H1 (cell line): Measurements from ENCODE around the gene PREB. TPM values are rescaled to one million over a fixed set of nuclear protein-coding genes. Genes with fewer than 3 reads are reported as not detected.

ENCODE experiments used
- CTCF ChIA-PET: fragments of 300-600 bp; sonication (Branson Sonifier 250); formaldehyde crosslinking; loops from one replicate; lab custom pipeline; 2021; ENCODE audit not compliant: partially characterized antibody; lab: Charles Lee
- POLR2A ChIA-PET: fragments of 300-600 bp; sonication (Branson Sonifier 250); formaldehyde crosslinking; loops from one replicate; lab custom pipeline; 2021; ENCODE audit warnings: inconsistent platforms; ENCODE audit not compliant: partially characterized antibody; lab: Charles Lee
- DNase-seq, 2 experiments: peaks; one replicate each; pipeline versions ENCODE4 v3.0.0 to v3.0.0-alpha.2; 2010 to 2022; ENCODE audit warnings: low spot score in 2 of 2, low read depth in 1 of 2, mixed read lengths in 1 of 2
- FAIRE-seq: peaks from 2 replicates; lab custom pipeline; 2011; peaks lifted over from hg19 to GRCh38; lab: Jason Lieb, UNC
- H2AFZ ChIP-seq: 2 replicates; pipeline ENCODE4 v1.8.1; 2012; ENCODE audit warnings: low read length, inconsistent platforms
- H2AK5ac ChIP-seq: 2 replicates; pipeline ENCODE4 v1.6.1; 2013; ENCODE audit warnings: low read depth, low read length
- H2BK120ac ChIP-seq: replicated peaks from 2 replicates; pipeline ENCODE3; 2013; ENCODE audit warnings: low read depth, low read length, inconsistent platforms
- H2BK12ac ChIP-seq: 2 replicates; pipeline ENCODE4 v1.6.1; 2013; ENCODE audit warnings: low read depth, low read length
- H2BK15ac ChIP-seq: 2 replicates; pipeline ENCODE4 v1.6.1; 2013; ENCODE audit warnings: low read length
- H2BK20ac ChIP-seq: 2 replicates; pipeline ENCODE4 v1.6.1; 2013; ENCODE audit warnings: low read length
- H2BK5ac ChIP-seq: 2 replicates; pipeline ENCODE4 v1.6.1; 2013; ENCODE audit warnings: low read depth, low read length
- H3K14ac ChIP-seq: 2 replicates; pipeline ENCODE4 v1.6.1; 2013; ENCODE audit warnings: inconsistent platforms; ENCODE audit not compliant: insufficient read length
- H3K18ac ChIP-seq: 2 replicates; pipeline ENCODE4 v1.6.1; 2013; ENCODE audit warnings: low read length; ENCODE audit errors: extremely low read depth
- H3K23ac ChIP-seq: 2 replicates; pipeline ENCODE4 v1.6.1; 2013; ENCODE audit warnings: inconsistent platforms; ENCODE audit not compliant: insufficient read length
- H3K23me2 ChIP-seq: 2 replicates; pipeline ENCODE4 v1.6.1; 2013; ENCODE audit warnings: low read depth, low read length
- H3K27ac ChIP-seq: 2 replicates; pipeline ENCODE4 v1.6.1; 2011; ENCODE audit warnings: low read depth, low read length, inconsistent platforms
- H3K27me3 ChIP-seq, 4 experiments: replicated peaks in 1 of 4; 1 replicate in 1 of 4; 2 replicates in 3 of 4; pipeline versions ENCODE4 v1.6.1 to v1.8.1; 2011 to 2013; ENCODE audit warnings: low read length in 3 of 4, mild to moderate bottlenecking in 3 of 4, inconsistent platforms in 2 of 4, mixed read lengths in 2 of 4, moderate library complexity in 1 of 4; ENCODE audit not compliant: control insufficient read depth in 3 of 4, insufficient read depth in 3 of 4; ENCODE audit errors: extremely low read depth in 1 of 4
- H3K36me3 ChIP-seq, 4 experiments: 2 replicates each; pipeline versions ENCODE4 v1.6.1 to v1.8.1; 2011 to 2013; ENCODE audit warnings: mild to moderate bottlenecking in 4 of 4, low read length in 3 of 4, moderate library complexity in 2 of 4, control low read depth in 1 of 4, inconsistent platforms in 1 of 4; ENCODE audit not compliant: insufficient read depth in 4 of 4, control insufficient read depth in 2 of 4
- H3K4ac ChIP-seq: replicated peaks from 2 replicates; pipeline ENCODE3; 2013; ENCODE audit warnings: low read length, low read depth, mixed read lengths, inconsistent platforms; ENCODE audit not compliant: insufficient read length
- H3K4me1 ChIP-seq, 4 experiments: replicated peaks in 1 of 4; 1 replicate in 1 of 4; 2 replicates in 3 of 4; pipeline versions ENCODE4 v1.6.1 to v1.8.1; 2011 to 2013; ENCODE audit warnings: low read length in 3 of 4, inconsistent platforms in 2 of 4, mixed read lengths in 1 of 4; ENCODE audit not compliant: insufficient read depth in 4 of 4, control insufficient read depth in 3 of 4
- H3K4me2 ChIP-seq, 2 experiments: 2 replicates each; pipeline versions ENCODE4 v1.6.1 to v1.8.1; 2011 to 2013; ENCODE audit warnings: low read depth in 2 of 2, low read length in 2 of 2, control low read depth in 1 of 2, inconsistent platforms in 1 of 2, mild to moderate bottlenecking in 1 of 2; ENCODE audit not compliant: insufficient read depth in 1 of 2
- H3K4me3 ChIP-seq, 4 experiments: fragments of 200-600, 300-600 bp in 1 of 4; sonication (generic), shearing (Covaris generic), sonication (Bioruptor Twin) in 1 of 4; 2 replicates each; pipeline versions ENCODE4 v1.5.1 to v1.8.1; 2011 to 2016; ENCODE audit warnings: low read length in 4 of 4, low read depth in 3 of 4, control low read depth in 2 of 4, inconsistent platforms in 2 of 4, mild to moderate bottlenecking in 2 of 4, mixed read lengths in 1 of 4, moderate library complexity in 1 of 4; ENCODE audit not compliant: insufficient read depth in 2 of 4; ENCODE audit errors: extremely low read depth in 1 of 4
- H3K56ac ChIP-seq: replicated peaks from 2 replicates; pipeline ENCODE3; 2013; ENCODE audit warnings: low read depth, mild to moderate bottlenecking, mixed read lengths, low read length, inconsistent platforms; ENCODE audit not compliant: insufficient read length
- H3K79me1 ChIP-seq: 2 replicates; pipeline ENCODE4 v1.6.1; 2013; ENCODE audit warnings: low read depth, low read length, control low read depth
- H3K79me2 ChIP-seq, 2 experiments: 2 replicates each; pipeline versions ENCODE4 v1.6.1 to v1.8.1; 2012 to 2013; ENCODE audit warnings: low read length in 2 of 2, mild to moderate bottlenecking in 2 of 2, inconsistent platforms in 1 of 2; ENCODE audit not compliant: insufficient read depth in 2 of 2, control insufficient read depth in 1 of 2
- H3K9ac ChIP-seq, 4 experiments: replicated peaks in 1 of 4; 1 replicate in 1 of 4; 2 replicates in 3 of 4; pipeline versions ENCODE4 v1.6.1 to v1.8.1; 2011 to 2013; ENCODE audit warnings: low read depth in 3 of 4, low read length in 3 of 4, control low read depth in 2 of 4, mild to moderate bottlenecking in 2 of 4, moderate library complexity in 2 of 4, inconsistent platforms in 1 of 4; ENCODE audit errors: extremely low read depth in 1 of 4
- H3K9me3 ChIP-seq, 2 experiments: 2 replicates each; pipeline versions ENCODE4 v1.6.1 to v1.8.1; 2012 to 2013; ENCODE audit warnings: mild to moderate bottlenecking in 2 of 2, moderate library complexity in 2 of 2, control low read depth in 1 of 2, inconsistent platforms in 1 of 2, low read depth in 1 of 2, low read length in 1 of 2, mixed read lengths in 1 of 2; ENCODE audit not compliant: insufficient read depth in 2 of 2
- H4K20me1 ChIP-seq, 2 experiments: replicated peaks in 1 of 2; 2 replicates each; pipeline versions ENCODE3 to v1.8.1; 2011 to 2013; ENCODE audit warnings: inconsistent platforms in 2 of 2, low read length in 2 of 2, mild to moderate bottlenecking in 1 of 2; ENCODE audit not compliant: insufficient read depth in 2 of 2, control insufficient read depth in 1 of 2
- H4K5ac ChIP-seq: 2 replicates; pipeline ENCODE4 v1.6.1; 2013; ENCODE audit warnings: low read length, low read depth, mixed read lengths, inconsistent platforms; ENCODE audit not compliant: insufficient read length
- H4K8ac ChIP-seq: 2 replicates; pipeline ENCODE4 v1.8.0; 2013; ENCODE audit warnings: mild to moderate bottlenecking, moderate library complexity, low read length, inconsistent platforms; ENCODE audit not compliant: insufficient read depth; ENCODE audit errors: extremely low read depth
- H4K91ac ChIP-seq: replicated peaks from 2 replicates; pipeline ENCODE3; 2013; ENCODE audit warnings: low read length, mixed read lengths, inconsistent platforms; ENCODE audit not compliant: insufficient read length
- BACH1 ChIP-seq: IDR thresholded peaks from 2 replicates; pipeline ENCODE4 v1.6.1; 2012; ENCODE audit warnings: low read length, improper control_type of control experiment
- CHD1 ChIP-seq: IDR thresholded peaks from 2 replicates; pipeline ENCODE4 v1.6.1; 2012; ENCODE audit warnings: low read depth, low read length, improper control_type of control experiment
- CREB1 ChIP-seq: IDR thresholded peaks from 2 replicates; pipeline ENCODE4 v1.6.1; 2012; ENCODE audit warnings: inconsistent platforms
- HDAC2 ChIP-seq, 2 experiments: fragments of 300-600 bp in 1 of 2; sonication (generic) in 1 of 2; IDR thresholded peaks; 2 replicates each; pipeline ENCODE4 v1.6.1; 2011 to 2012; ENCODE audit warnings: low read depth in 2 of 2, low read length in 2 of 2, mild to moderate bottlenecking in 2 of 2, moderate library complexity in 2 of 2, borderline replicate concordance in 1 of 2, inconsistent platforms in 1 of 2
- KDM1A ChIP-seq: fragments of 200-600, 300-600 bp; sonication (generic); IDR thresholded peaks from 2 replicates; pipeline ENCODE4 v1.7.1; 2016; ENCODE audit warnings: mild to moderate bottlenecking, low read length, borderline replicate concordance
- MAFK ChIP-seq: IDR thresholded peaks from 2 replicates; pipeline ENCODE4 v1.6.1; 2012; ENCODE audit warnings: low read depth, mild to moderate bottlenecking, improper control_type of control experiment, low read length
- MAX ChIP-seq: IDR thresholded peaks from 2 replicates; pipeline ENCODE4 v1.6.1; 2012; ENCODE audit warnings: inconsistent platforms
- PHF8 ChIP-seq: fragments of 200-600 bp; sonication (generic); conservative IDR thresholded peaks from 2 replicates; pipeline ENCODE4 v1.7.1; 2012; ENCODE audit warnings: low read depth, mild to moderate bottlenecking, inconsistent platforms, low read length, moderate library complexity
- RBBP5 ChIP-seq: IDR thresholded peaks from 2 replicates; pipeline ENCODE4 v1.7.1; 2012; ENCODE audit warnings: low read depth, mild to moderate bottlenecking, inconsistent platforms, low read length, moderate library complexity, borderline replicate concordance
- RNF2 ChIP-seq: fragments of 200-900, 300-1000 bp; sonication (generic); IDR thresholded peaks from 2 replicates; pipeline ENCODE4 v1.7.1; 2016; ENCODE audit warnings: borderline replicate concordance, low read depth, mild to moderate bottlenecking, antibody characterized with exemption, low read length; ENCODE audit not compliant: poor library complexity, severe bottlenecking; ENCODE audit errors: missing control alignments
- SIX5 ChIP-seq: IDR thresholded peaks from 2 replicates; pipeline ENCODE4 v1.6.1; 2011; ENCODE audit warnings: mild to moderate bottlenecking, low read depth, low read length
- SRF ChIP-seq: IDR thresholded peaks from 2 replicates; pipeline ENCODE4 v1.6.1; 2011; ENCODE audit warnings: mild to moderate bottlenecking, low read depth, low read length, moderate library complexity
- TAF1 ChIP-seq: IDR thresholded peaks from 2 replicates; pipeline ENCODE4 v1.6.1; 2011; ENCODE audit warnings: mild to moderate bottlenecking, low read depth, low read length
- ZNF274 ChIP-seq: IDR thresholded peaks from 2 replicates; pipeline ENCODE4 v1.7.0; 2012; ENCODE audit warnings: low read length, borderline replicate concordance; ENCODE audit errors: extremely low read depth
- WGBS, 2 experiments: shearing (Covaris generic) in 1 of 2; methylation state at CpG; one replicate each; pipeline versions ENCODE4 v1.1.6 to v1.1.7; 2013 to 2015; ENCODE audit warnings: low lambda C conversion rate in 2 of 2, mixed read lengths in 2 of 2, inconsistent platforms in 1 of 2, low coverage in 1 of 2, missing lambda C conversion rate in 1 of 2; ENCODE audit not compliant: insufficient replicate concordance in 2 of 2, insufficient coverage in 1 of 2, insufficient read length in 1 of 2; ENCODE audit errors: extremely low coverage in 1 of 2, missing lambda C conversion rate in 1 of 2; 5-methylcytosine and 5-hydroxymethylcytosine counted together
- polyA plus RNA-seq, 7 experiments: library from polyadenylated mRNA; depleted of rRNA in 3 of 7; stranded (reverse) in 5 of 7; unstranded in 2 of 7; fragments of >200 nt in 5 of 7; fragments of 200-250 nt in 2 of 7; gene quantifications; 1 replicate in 5 of 7; 2 replicates in 1 of 7; 4 replicates in 1 of 7; pipeline versions ENCODE4 v1.2.1 to v1.2.3, GENCODE V29; 2011 to 2013; ENCODE audit warnings: missing spikeins in 2 of 7, mixed read lengths in 2 of 7
- total RNA-seq: library from RNA; stranded (reverse); fragmentation: NEBNext Ultra II Directional; extraction: Animal tissue kit (Norgen Biotek cat#: 25700); gene quantifications from 2 replicates; pipeline ENCODE4 v1.2.1, GENCODE V29; 2021

The PREB gene
- total and polyA plus RNA-seq, 2 of the 8 experiments (the other 6 are each of a cell fraction or from before 2014, with no cell fraction given), result 54.1 to 72.2 TPM

DNA sequence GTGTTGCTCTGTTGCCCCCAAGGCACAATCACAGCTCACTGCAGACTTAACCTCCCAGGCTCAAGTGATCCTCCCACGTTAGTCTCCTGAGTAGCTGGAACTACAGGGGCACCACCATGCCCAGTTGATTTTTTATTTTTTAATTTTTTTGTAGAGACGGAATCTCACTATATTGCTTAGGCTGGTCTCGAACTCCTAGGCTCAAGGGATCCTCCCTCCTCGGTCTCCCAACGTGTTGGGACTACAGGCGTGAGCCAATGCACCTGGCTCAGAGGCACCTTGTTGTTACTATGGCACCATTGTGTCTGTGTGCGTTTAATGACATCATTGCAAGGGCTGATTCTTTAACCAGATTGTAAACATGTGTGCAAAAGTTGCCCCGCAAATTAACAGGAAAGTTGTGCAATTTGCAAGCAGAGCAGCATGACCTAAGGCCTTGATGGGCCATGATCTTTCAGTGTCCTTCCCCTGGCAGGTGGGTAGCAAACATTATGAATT, 37.0 kb upstream of the PREB start:
- no peaks in the 10 kb centered on the region for H4K20me1 ChIP-seq
- H4K8ac ChIP-seq, result no peak overlapping the region
- H4K5ac ChIP-seq, result no peak overlapping the region
- H2BK120ac ChIP-seq, result no peak overlapping the region
- ChIA-PET CTCF (interaction anchor here (0.8 to 3.7 kb wide), 12 partner anchors 10 to 75 kb away, joined by 3 to 36 read pairs (median 12); partner anchors contain the start of genes PRR30 and TCF23), POLR2A (interaction anchor here (0.6 kb wide), 1 partner anchor 86 kb away, joined by 3 read pairs; no protein-coding TSS in a partner anchor)
- H3K27ac ChIP-seq, result no peak overlapping the region
- no peak overlapping the region for H2BK15ac ChIP-seq
- H3K23me2 ChIP-seq, result no peaks in the 10 kb centered on the region; the same call in 1 of the 2 replicates
- no peak overlapping the region for H2BK20ac ChIP-seq
- H2BK12ac ChIP-seq, result no peak overlapping the region
- H3K56ac ChIP-seq, result no peak overlapping the region
- H2AK5ac ChIP-seq, result no peak overlapping the region
- no peak overlapping the region for H3K4me3 ChIP-seq
- H2AFZ ChIP-seq, result no peak overlapping the region
- FAIRE-seq, result no peak
- H3K4me1 ChIP-seq, result no peaks in the 10 kb centered on the region; a peak in 1 of 7 replicates
- H3K27me3 ChIP-seq, result no peaks in the 10 kb centered on the region; a peak in 4 of 7 replicates
- H3K9me3 ChIP-seq, result no peaks in the 10 kb centered on the region
- no peak overlapping the region for H3K4ac ChIP-seq
- H2BK5ac ChIP-seq, result no peak overlapping the region
- H3K9ac ChIP-seq, result no peak overlapping the region
- no peak for DNase-seq
- no peak overlapping the region for H3K23ac ChIP-seq
- H3K4me2 ChIP-seq, result no peak overlapping the region
- no peaks in the 10 kb centered on the region; the same call in 1 of the 2 replicates for H3K79me1 ChIP-seq
- H3K14ac ChIP-seq, result no peak overlapping the region
- no peak for TF ChIP-seq SRF
- no peak for TF ChIP-seq MAX
- TF ChIP-seq RNF2, result no peak
- no peak for TF ChIP-seq RBBP5
- no peak for TF ChIP-seq PHF8
- TF ChIP-seq KDM1A, result no peak
- TF ChIP-seq MAFK, result no peak
- no peak for TF ChIP-seq ZNF274
- TF ChIP-seq CHD1, result no peak
- TF ChIP-seq TAF1, result no peak
- no peak for TF ChIP-seq HDAC2 (IDR thresholded peaks at IDR 0.05; ENCODE audit: borderline replicate concordance in 1 of 2, low read depth in 2 of 2, low read length in 2 of 2)
- no peak for TF ChIP-seq CREB1
- TF ChIP-seq BACH1, result no peak
- TF ChIP-seq SIX5, result no peak
- no peaks in the 10 kb centered on the region for H3K36me3 ChIP-seq
- no peak overlapping the region for H3K18ac ChIP-seq
- H4K91ac ChIP-seq, result no peak overlapping the region
- H3K79me2 ChIP-seq, result no peaks in the 10 kb centered on the region
- WGBS, 2 experiments, result 88% methylated on average over 8 of the region's 8 CpGs; no CpG with 5 or more reads in 1 of the 2 experiments
